ENCODE results near the gene SPDYE6. TPM values are rescaled to one million over a fixed set of nuclear protein-coding genes. Genes with fewer than 3 reads are reported as not detected.
A peak's percentile ranks its signal among the peaks of the same experiment; 100 is the strongest.

SPDYE6 gene
- total RNA-seq, 5 donors from 2014 or later (not counting 1 experiment from before 2014, with no cell fraction given), result not detected

GRCh38 chr7:102321351-102322201, 34.7 kb downstream of the SPDYE6 start:
- H3K27ac ChIP-seq (ENCODE audit: low read length), result no peak overlapping the region
- Mint-ChIP-seq H3K27me3 (peaks cover 0 to 12% of the 10 kb centered on the region in 2 donors), H3K27ac (no peak overlapping the region), H3K36me3 (no peaks in the 10 kb centered on the region), H3K4me1 (peaks cover 0 to 2% (median 0%) of the 10 kb centered on the region in 3 donors), H3K4me3 (no peak overlapping the region), H3K9me3 (no peaks in the 10 kb centered on the region)
- H3K9me3 ChIP-seq, result no peaks in the 10 kb centered on the region
- no peak overlapping the region for H3K4me3 ChIP-seq (ENCODE audit: control insufficient read depth in 1 of 2, extremely low read depth in 1 of 2, low read length in 1 of 2)
- 61% methylated on average over 72 of the region's 73 CpGs for WGBS (ENCODE audit: insufficient coverage)
- peak in 2 of 4 experiments; percentile 29 to 63 for ATAC-seq (replicated peaks in 1 of 4)
- DNase-seq, result peak in 3 of 35 experiments; percentile 12 to 19 (median 14)
- ChIA-PET POLR2A (interaction anchor here in 1 of 2 donors (0.5 kb wide), 1 partner anchor 96 kb away, joined by 7 read pairs; no protein-coding TSS in a partner anchor), CTCF (no interaction called here)
- H3K27me3 ChIP-seq (replicated peaks in 1 of 2; ENCODE audit: control insufficient read depth in 2 of 2, extremely low read depth in 1 of 2, insufficient read depth in 2 of 2, low read length in 1 of 2), result peaks cover 0 to 19% of the 10 kb centered on the region in 2 experiments
- H3K36me3 ChIP-seq (ENCODE audit: control insufficient read depth in 2 of 2, extremely low read depth in 1 of 2, insufficient read depth in 1 of 2, low read length in 1 of 2), result no peaks in the 10 kb centered on the region
- no peaks in the 10 kb centered on the region for H3K4me1 ChIP-seq (ENCODE audit: control insufficient read depth in 1 of 2, extremely low read depth in 1 of 2, insufficient read depth in 2 of 2, low read length in 2 of 2)

GRCh38 chr7:102320601-102321350, 35.5 kb downstream of the SPDYE6 start:
- no peaks in the 10 kb centered on the region for H3K4me1 ChIP-seq (ENCODE audit: control insufficient read depth in 1 of 2, extremely low read depth in 1 of 2, insufficient read depth in 2 of 2, low read length in 2 of 2)
- Mint-ChIP-seq H3K4me1 (peaks cover 0 to 2% (median 0%) of the 10 kb centered on the region in 3 donors), H3K36me3 (no peaks in the 10 kb centered on the region), H3K9me3 (no peaks in the 10 kb centered on the region), H3K4me3 (no peak overlapping the region), H3K27me3 (peaks cover 0 to 10% of the 10 kb centered on the region in 2 donors), H3K27ac (no peak overlapping the region)
- no peak for DNase-seq
- 81% methylated on average over 35 of the region's 37 CpGs for WGBS (ENCODE audit: insufficient coverage)
- no peak for ATAC-seq (replicated peaks in 1 of 4)
- POLR2A ChIA-PET, result interaction anchor here in 1 of 2 donors (0.5 kb wide), 1 partner anchor 96 kb away, joined by 7 read pairs; no protein-coding TSS in a partner anchor
- no peaks in the 10 kb centered on the region for H3K9me3 ChIP-seq
- CTCF ChIA-PET, result no interaction called here
- no peak overlapping the region for H3K4me3 ChIP-seq (ENCODE audit: control insufficient read depth in 1 of 2, extremely low read depth in 1 of 2, low read length in 1 of 2)
- H3K27ac ChIP-seq (ENCODE audit: low read length), result no peak overlapping the region
- H3K27me3 ChIP-seq (replicated peaks in 1 of 2; ENCODE audit: control insufficient read depth in 2 of 2, extremely low read depth in 1 of 2, insufficient read depth in 2 of 2, low read length in 1 of 2), result peaks cover 0 to 18% of the 10 kb centered on the region in 2 experiments
- no peaks in the 10 kb centered on the region for H3K36me3 ChIP-seq (ENCODE audit: control insufficient read depth in 2 of 2, extremely low read depth in 1 of 2, insufficient read depth in 1 of 2, low read length in 1 of 2)

GRCh38 chr7:102320181-102320580, 36.1 kb downstream of the SPDYE6 start:
- peaks cover 0 to 2% (median 0%) of the 10 kb centered on the region in 3 donors for H3K4me1 Mint-ChIP-seq
- CTCF ChIA-PET, result no interaction called here
- Histone ChIP-seq H3K9me3 (no peaks in the 10 kb centered on the region), H3K36me3 (ENCODE audit: control insufficient read depth in 2 of 2, extremely low read depth in 1 of 2, insufficient read depth in 1 of 2, low read length in 1 of 2) (no peaks in the 10 kb centered on the region), H3K4me1 (ENCODE audit: control insufficient read depth in 1 of 2, extremely low read depth in 1 of 2, insufficient read depth in 2 of 2, low read length in 2 of 2) (no peaks in the 10 kb centered on the region), H3K27me3 (replicated peaks in 1 of 2; ENCODE audit: control insufficient read depth in 2 of 2, extremely low read depth in 1 of 2, insufficient read depth in 2 of 2, low read length in 1 of 2) (peaks cover 0 to 18% of the 10 kb centered on the region in 2 experiments), H3K27ac (ENCODE audit: low read length) (no peak overlapping the region), H3K4me3 (ENCODE audit: control insufficient read depth in 1 of 2, extremely low read depth in 1 of 2, low read length in 1 of 2) (no peak overlapping the region)
- ATAC-seq (replicated peaks in 1 of 4), result no peak
- H3K27ac Mint-ChIP-seq, result no peak overlapping the region
- H3K4me3 Mint-ChIP-seq, result no peak overlapping the region
- no peaks in the 10 kb centered on the region for H3K9me3 Mint-ChIP-seq
- no peak for DNase-seq
- POLR2A ChIA-PET, result no interaction called here
- H3K27me3 Mint-ChIP-seq, result peaks cover 0 to 10% of the 10 kb centered on the region in 2 donors
- no peaks in the 10 kb centered on the region for H3K36me3 Mint-ChIP-seq
- WGBS (ENCODE audit: insufficient coverage), result 92% methylated on average over 13 of the region's 14 CpGs

- Histone ChIP-seq H3K9me3 (no peaks in the 10 kb centered on the region), H3K4me1 (ENCODE audit: control insufficient read depth in 1 of 2, extremely low read depth in 1 of 2, insufficient read depth in 2 of 2, low read length in 2 of 2) (no peaks in the 10 kb centered on the region), H3K27me3 (replicated peaks in 1 of 2; ENCODE audit: control insufficient read depth in 2 of 2, extremely low read depth in 1 of 2, insufficient read depth in 2 of 2, low read length in 1 of 2) (peaks cover 0 to 18% of the 10 kb centered on the region in 2 experiments), H3K27ac (ENCODE audit: low read length) (no peak overlapping the region), H3K4me3 (ENCODE audit: control insufficient read depth in 1 of 2, extremely low read depth in 1 of 2, low read length in 1 of 2) (no peak overlapping the region), H3K36me3 (ENCODE audit: control insufficient read depth in 2 of 2, extremely low read depth in 1 of 2, insufficient read depth in 1 of 2, low read length in 1 of 2) (no peaks in the 10 kb centered on the region)
- H3K27ac Mint-ChIP-seq, result no peak overlapping the region
- ChIA-PET CTCF (no interaction called here), POLR2A (no interaction called here)
- no peak overlapping the region for H3K4me3 Mint-ChIP-seq
- peaks cover 0 to 2% (median 0%) of the 10 kb centered on the region in 3 donors for H3K4me1 Mint-ChIP-seq
- H3K27me3 Mint-ChIP-seq, result peaks cover 0 to 10% of the 10 kb centered on the region in 2 donors
- H3K9me3 Mint-ChIP-seq, result no peaks in the 10 kb centered on the region
- DNase-seq, result no peak
- H3K36me3 Mint-ChIP-seq, result no peaks in the 10 kb centered on the region
- no peak for ATAC-seq (replicated peaks in 1 of 4)
- 100% methylated on average over 3 of the region's 3 CpGs for WGBS (ENCODE audit: insufficient coverage)
Measured at GRCh38 chr7:102319671-102320070, 36.6 kb downstream of the SPDYE6 start.

- no peaks in the 10 kb centered on the region for H3K36me3 Mint-ChIP-seq
- no peak overlapping the region for H3K4me3 Mint-ChIP-seq
- POLR2A ChIA-PET, result no interaction called here
- Histone ChIP-seq H3K9me3 (no peaks in the 10 kb centered on the region), H3K27me3 (replicated peaks in 1 of 2; ENCODE audit: control insufficient read depth in 2 of 2, extremely low read depth in 1 of 2, insufficient read depth in 2 of 2, low read length in 1 of 2) (peaks cover 0 to 18% of the 10 kb centered on the region in 2 experiments), H3K36me3 (ENCODE audit: control insufficient read depth in 2 of 2, extremely low read depth in 1 of 2, insufficient read depth in 1 of 2, low read length in 1 of 2) (no peaks in the 10 kb centered on the region), H3K27ac (ENCODE audit: low read length) (no peak overlapping the region), H3K4me1 (ENCODE audit: control insufficient read depth in 1 of 2, extremely low read depth in 1 of 2, insufficient read depth in 2 of 2, low read length in 2 of 2) (no peaks in the 10 kb centered on the region), H3K4me3 (ENCODE audit: control insufficient read depth in 1 of 2, extremely low read depth in 1 of 2, low read length in 1 of 2) (no peak overlapping the region)
- DNase-seq, result no peak
- no peak for ATAC-seq (replicated peaks in 1 of 4)
- H3K9me3 Mint-ChIP-seq, result no peaks in the 10 kb centered on the region
- CTCF ChIA-PET, result no interaction called here
- peaks cover 0 to 2% (median 0%) of the 10 kb centered on the region in 3 donors for H3K4me1 Mint-ChIP-seq
- H3K27ac Mint-ChIP-seq, result no peak overlapping the region
- 90% methylated on average over 7 of the region's 7 CpGs for WGBS (ENCODE audit: insufficient coverage)
- H3K27me3 Mint-ChIP-seq, result peaks cover 0 to 10% of the 10 kb centered on the region in 2 donors
Measured at GRCh38 chr7:102318482-102318971, 37.7 kb downstream of the SPDYE6 start.

- 84% methylated on average over 18 of the region's 24 CpGs for WGBS (ENCODE audit: insufficient coverage)
- Mint-ChIP-seq H3K36me3 (no peaks in the 10 kb centered on the region), H3K27ac (no peak overlapping the region), H3K9me3 (no peaks in the 10 kb centered on the region), H3K4me1 (peaks cover 0 to 2% (median 0%) of the 10 kb centered on the region in 3 donors), H3K27me3 (peaks cover 0 to 4% of the 10 kb centered on the region in 2 donors), H3K4me3 (no peak overlapping the region)
- H3K4me3 ChIP-seq (ENCODE audit: control insufficient read depth in 1 of 2, extremely low read depth in 1 of 2, low read length in 1 of 2), result no peak overlapping the region
- no peaks in the 10 kb centered on the region for H3K4me1 ChIP-seq (ENCODE audit: control insufficient read depth in 1 of 2, extremely low read depth in 1 of 2, insufficient read depth in 2 of 2, low read length in 2 of 2)
- H3K9me3 ChIP-seq, result no peaks in the 10 kb centered on the region
- CTCF ChIA-PET, result no interaction called here
- POLR2A ChIA-PET, result no interaction called here
- no peaks in the 10 kb centered on the region for H3K36me3 ChIP-seq (ENCODE audit: control insufficient read depth in 2 of 2, extremely low read depth in 1 of 2, insufficient read depth in 1 of 2, low read length in 1 of 2)
- H3K27me3 ChIP-seq (replicated peaks in 1 of 2; ENCODE audit: control insufficient read depth in 2 of 2, extremely low read depth in 1 of 2, insufficient read depth in 2 of 2, low read length in 1 of 2), result peaks cover 0 to 14% of the 10 kb centered on the region in 2 experiments
- ATAC-seq (replicated peaks in 1 of 4) (no peak), DNase-seq (no peak)
- H3K27ac ChIP-seq (ENCODE audit: low read length), result no peak overlapping the region
Measured at GRCh38 chr7:102317231-102318059, 38.8 kb downstream of the SPDYE6 start.

All from T-cell (primary cell).